K562 (cell line): Measurements from ENCODE around the gene CMAS. TPM values are rescaled to one million over a fixed set of nuclear protein-coding genes. Genes with fewer than 3 reads are reported as not detected.

Experiments
- ATAC-seq: fragments of 200-7000 bp; cut with Tn5 transposase; 3 replicates; pipeline ENCODE4 v1.9.1; 2020; ENCODE audit warnings: moderate library complexity
- BruUV-seq: library from RNA; stranded (reverse); fragments of 400-500 nt; replicated peaks from 2 replicates; lab custom pipeline; 2021; lab: Mats Ljungman, UMichigan
- CTCF ChIA-PET: fragments of 300-600 bp; formaldehyde crosslinking; extraction: SDS; loops from one replicate; lab custom pipeline; 2021; ENCODE audit warnings: low intra/inter-chr PET ratio; lab: Yijun Ruan, JAX
- POLR2A ChIA-PET: fragments of 300-600, 350-650 bp; sonication (Branson Sonifier 250); formaldehyde crosslinking; extraction: SDS; loops from one replicate; lab custom pipeline; 2021; ENCODE audit warnings: antibody characterized with exemption, inconsistent platforms; lab: Yijun Ruan, JAX
- DNase-seq, 4 experiments: peaks; one replicate each; pipeline versions ENCODE4 v3.0.0 to v3.0.0-alpha.2; 2011 to 2018; ENCODE audit warnings: low spot score in 3 of 4, mixed read lengths in 3 of 4; ENCODE audit errors: extremely low read depth in 1 of 4
- FAIRE-seq: peaks from 2 replicates; lab custom pipeline; 2011; peaks lifted over from hg19 to GRCh38; lab: Jason Lieb, UNC
- H2AFZ ChIP-seq: 2 replicates; pipeline ENCODE4 v1.6.0; 2011; ENCODE audit warnings: low read depth, low read length, control low read depth, inconsistent platforms
- H3K27ac ChIP-seq: fragments of 200-600 bp; 3 replicates; pipeline ENCODE4 v1.8.0; 2011; ENCODE audit warnings: low read depth, mild to moderate bottlenecking, control low read depth, inconsistent platforms, low read length, moderate library complexity, mixed read lengths; ENCODE audit errors: extremely low read depth
- H3K27me3 ChIP-seq, 2 experiments: fragments of 300-600 bp in 1 of 2; 2 replicates in 1 of 2; 3 replicates in 1 of 2; pipeline versions ENCODE4 v1.6.0 to v1.8.0; 2011; ENCODE audit warnings: inconsistent platforms in 2 of 2, low read length in 2 of 2, mild to moderate bottlenecking in 1 of 2, mixed read lengths in 1 of 2, moderate library complexity in 1 of 2; ENCODE audit not compliant: control insufficient read depth in 2 of 2, insufficient read depth in 2 of 2
- H3K36me3 ChIP-seq: fragments of 300-600 bp; 3 replicates; pipeline ENCODE4 v1.8.0; 2011; ENCODE audit warnings: mild to moderate bottlenecking, low read length, inconsistent platforms; ENCODE audit not compliant: control insufficient read depth, insufficient read depth
- H3K4me1 ChIP-seq, 2 experiments: fragments of 200-600 bp in 1 of 2; replicated peaks in 1 of 2; 2 replicates in 1 of 2; 3 replicates in 1 of 2; pipeline versions ENCODE4 v1.5.1 to v1.8.0; 2011; ENCODE audit warnings: inconsistent platforms in 2 of 2, low read length in 2 of 2, mild to moderate bottlenecking in 1 of 2, mixed read lengths in 1 of 2, moderate library complexity in 1 of 2; ENCODE audit not compliant: control insufficient read depth in 2 of 2, insufficient read depth in 2 of 2
- H3K4me2 ChIP-seq: 2 replicates; pipeline ENCODE4 v1.6.1; 2011; ENCODE audit warnings: low read length, control low read depth, inconsistent platforms, mixed read lengths; ENCODE audit not compliant: insufficient read depth
- H3K4me3 ChIP-seq: fragments of 200-600 bp; sonication (generic), shearing (Covaris generic); 2 replicates; pipeline ENCODE4 v1.5.1; 2016; ENCODE audit warnings: control low read depth, inconsistent platforms
- H3K79me2 ChIP-seq: fragments of 200-600 bp; 3 replicates; pipeline ENCODE4 v1.8.0; 2011; ENCODE audit warnings: low read length, inconsistent platforms; ENCODE audit not compliant: control insufficient read depth, insufficient read depth
- H3K9ac ChIP-seq, 2 experiments: 2 replicates each; pipeline versions ENCODE4 v1.6.0 to v1.6.1; 2011; ENCODE audit warnings: low read depth in 2 of 2, low read length in 2 of 2, control low read depth in 1 of 2, inconsistent platforms in 1 of 2, mild to moderate bottlenecking in 1 of 2, mixed read lengths in 1 of 2; ENCODE audit not compliant: insufficient read depth in 1 of 2
- H3K9me1 ChIP-seq: one replicate; pipeline ENCODE4 v1.6.0; 2011; ENCODE audit warnings: inconsistent platforms, mild to moderate bottlenecking, low read length, moderate library complexity; ENCODE audit not compliant: control insufficient read depth, insufficient read depth
- H3K9me3 ChIP-seq: replicated peaks from 2 replicates; pipeline ENCODE4 v1.5.1; 2011; ENCODE audit warnings: low read depth, low read length, inconsistent platforms; ENCODE audit not compliant: control insufficient read depth, insufficient read depth
- H4K20me1 ChIP-seq: replicated peaks from 2 replicates; pipeline ENCODE4 v1.6.1; 2011; ENCODE audit warnings: low read length, inconsistent platforms, mixed read lengths; ENCODE audit not compliant: control insufficient read depth, insufficient read depth
- BDP1 ChIP-seq: IDR thresholded peaks from 3 replicates; pipeline ENCODE4 v1.6.1; 2011; ENCODE audit not compliant: insufficient read length, insufficient read depth
- BRCA1 ChIP-seq, 2 experiments: fragments of 450-650 bp in 1 of 2; sonication (generic) in 1 of 2; formaldehyde crosslinking in 1 of 2; IDR thresholded peaks; 2 replicates each; pipeline versions ENCODE4 v1.5.0 to v1.6.1; 2017 to 2020; ENCODE audit warnings: mild to moderate bottlenecking in 1 of 2, missing genetic modification reagents in 1 of 2
- FOSL1 ChIP-seq: fragments of 200-800 bp; sonication (Bioruptor generic); conservative IDR thresholded peaks from 2 replicates; pipeline ENCODE4 v1.6.1; 2016; ENCODE audit warnings: missing genetic modification characterization, missing compliant biosample characterization
- HDAC1 ChIP-seq, 2 experiments: fragments of 450-650 bp; IDR thresholded peaks; 2 replicates each; pipeline ENCODE4 v1.6.1; 2016 to 2017; ENCODE audit warnings: inconsistent platforms in 1 of 2, mild to moderate bottlenecking in 1 of 2, moderate library complexity in 1 of 2
- KLF1 ChIP-seq: fragments of 450-650 bp; IDR thresholded peaks from 2 replicates; pipeline ENCODE4 v1.6.1; 2016; ENCODE audit warnings: missing genetic modification characterization, missing compliant biosample characterization
- MAFK ChIP-seq: IDR thresholded peaks from 2 replicates; pipeline ENCODE4 v1.6.1; 2011; ENCODE audit warnings: low read length, improper control_type of control experiment
- MEF2A ChIP-seq: IDR thresholded peaks from 2 replicates; pipeline ENCODE4 v1.6.1; 2011; ENCODE audit warnings: low read depth, mild to moderate bottlenecking, low read length, moderate library complexity; ENCODE audit not compliant: control insufficient read depth
- in situ Hi-C: fragments of 300-500 bp; cut with MboI; formaldehyde crosslinking; loops from 4 replicates; pipeline ENCODE4 v1.15.0; 2018; ENCODE audit warnings: inconsistent platforms, mixed read lengths
- intact Hi-C: fragments of 100-400 bp; cut with micrococcal nuclease; formaldehyde crosslinking; loops from 2 replicates; pipeline ENCODE4 v1.14.2; 2022
- polyA plus RNA-seq, 8 experiments: library from polyadenylated mRNA; depleted of rRNA in 4 of 8; stranded (reverse) in 5 of 8; unstranded in 3 of 8; fragments of >200 nt; fragmentation: Nextera tagmentation in 2 of 8; fragmentation: Illumina TruSeq in 1 of 8; extraction: Ambion mirVana in 2 of 8; extraction: Trizol in 1 of 8; gene quantifications; 2 replicates each; pipeline versions ENCODE4 v1.2.1 to v1.2.3, GENCODE V29; 2011 to 2014; ENCODE audit warnings: inconsistent platforms in 1 of 8, missing spikeins in 1 of 8
- total RNA-seq, 7 experiments: library from RNA; depleted of rRNA in 6 of 7; stranded (reverse); fragments of >200 nt in 6 of 7; fragmentation: Illumina TruSeq in 2 of 7; extraction: Trizol in 2 of 7; gene quantifications; 2 replicates each; pipeline versions ENCODE4 v1.2.1 to v1.2.3, GENCODE V29; 2011 to 2021; ENCODE audit warnings: low replicate concordance in 1 of 7
- TF ChIP-seq, protein P1 (sequence below): fragments of 250-450 bp; sonication (Bioruptor Pico); IDR thresholded peaks from 2 replicates; pipeline ENCODE4 v1.8.0; 2021; ENCODE audit warnings: borderline replicate concordance, mild to moderate bottlenecking, moderate library complexity; ENCODE audit not compliant: poor library complexity, severe bottlenecking
- TF ChIP-seq, protein P2 (sequence below): fragments of 250-450 bp; sonication (Bioruptor Pico); IDR thresholded peaks from 2 replicates; pipeline ENCODE4 v1.8.0; 2022; ENCODE audit warnings: inconsistent platforms
- TF ChIP-seq, protein P3 (sequence below): fragments of 250-450 bp; sonication (Bioruptor Pico); IDR thresholded peaks from 2 replicates; pipeline ENCODE4 v1.9.0; 2021; ENCODE audit warnings: mild to moderate bottlenecking, inconsistent platforms

Gene CMAS
- total and polyA plus RNA-seq, 9 of the 15 experiments (the other 6 are each of a cell fraction or from before 2014, with no cell fraction given): 29.7 to 108 (median 65.3) TPM

DNA sequence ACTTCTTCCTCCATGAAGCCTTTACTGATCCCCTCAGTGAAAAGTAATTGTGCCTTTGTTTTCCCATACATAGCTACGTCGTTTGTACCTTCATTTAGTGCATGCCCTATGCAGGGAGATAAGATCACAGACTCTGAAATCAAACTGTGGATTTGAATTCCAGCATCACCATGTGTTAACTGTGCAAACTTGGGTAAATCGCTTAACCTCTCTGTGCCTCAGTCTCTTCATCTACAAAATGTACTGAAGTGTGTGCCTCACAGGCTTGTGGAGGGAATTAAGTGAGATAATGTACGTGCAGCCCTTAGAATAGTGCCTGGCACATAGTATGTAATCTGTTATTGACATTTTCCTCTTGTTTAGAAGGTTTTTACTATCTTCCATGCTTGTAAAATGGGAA, 4.1 kb downstream of the CMAS start (continued):
- no peak for TF ChIP-seq BDP1

DNA sequence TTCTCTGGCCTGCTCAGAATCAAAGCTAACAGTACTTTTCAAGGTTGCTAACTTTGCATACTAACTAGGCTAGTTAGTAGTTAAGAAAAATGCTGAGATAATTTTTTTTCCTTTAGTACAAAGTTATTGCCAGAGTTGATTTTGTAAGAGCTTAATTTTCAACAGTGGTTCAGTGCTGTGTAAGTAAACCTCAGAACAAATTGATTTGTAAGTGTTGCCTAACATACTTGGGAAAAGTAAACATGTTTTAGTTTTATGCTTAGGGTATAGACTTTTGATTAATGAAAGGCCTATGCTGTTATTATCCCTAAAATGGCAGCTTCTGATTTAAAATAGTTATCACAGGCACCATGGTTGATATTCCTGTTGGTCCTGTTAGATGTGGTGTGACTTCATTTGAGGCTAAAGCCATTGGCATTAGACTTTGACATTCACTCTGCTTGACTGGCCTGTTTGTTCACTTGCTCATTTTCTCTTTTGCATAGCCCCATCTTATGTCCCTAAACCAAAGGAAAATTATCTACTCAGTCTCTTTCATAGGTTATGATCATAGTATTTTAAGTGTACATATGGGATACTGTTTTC, 5.2 kb downstream of the CMAS start:
- Histone ChIP-seq H3K27ac (peak overlapping the region; percentile 41; the same call in 2 of the 3 replicates), H3K9me1 (no peaks in the 10 kb centered on the region), H3K4me2 (0 out of 2 replicates have a peak overlapping the region, but pooled peaks have one; percentile 12), H3K36me3 (peaks cover 60% of the 10 kb centered on the region), H3K9me3 (no peaks in the 10 kb centered on the region), H4K20me1 (no peaks in the 10 kb centered on the region), H3K27me3 (no peaks in the 10 kb centered on the region), H3K4me1 (peaks cover 3 to 35% of the 10 kb centered on the region in 2 experiments; a peak in 4 of 5 replicates), H3K79me2 (peaks cover 89% of the 10 kb centered on the region), H3K9ac (peak overlapping the region in 1 of 2 experiments; percentile 41; a peak in 1 of 4 replicates), H3K4me3 (no peak overlapping the region), H2AFZ (no peak overlapping the region)
- ATAC-seq: no peak
- in situ Hi-C loops: no loop called here
- ChIA-PET POLR2A (interaction anchor here (0.6 to 1.0 kb wide), 2 partner anchors 8 to 352 kb away, joined by 4 read pairs; no protein-coding TSS in a partner anchor), CTCF (no interaction called here)
- TF ChIP-seq, protein P1, sequence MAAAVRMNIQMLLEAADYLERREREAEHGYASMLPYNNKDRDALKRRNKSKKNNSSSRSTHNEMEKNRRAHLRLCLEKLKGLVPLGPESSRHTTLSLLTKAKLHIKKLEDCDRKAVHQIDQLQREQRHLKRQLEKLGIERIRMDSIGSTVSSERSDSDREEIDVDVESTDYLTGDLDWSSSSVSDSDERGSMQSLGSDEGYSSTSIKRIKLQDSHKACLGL (CRISPR knock-in tag): no peak
- TF ChIP-seq, protein P2, sequence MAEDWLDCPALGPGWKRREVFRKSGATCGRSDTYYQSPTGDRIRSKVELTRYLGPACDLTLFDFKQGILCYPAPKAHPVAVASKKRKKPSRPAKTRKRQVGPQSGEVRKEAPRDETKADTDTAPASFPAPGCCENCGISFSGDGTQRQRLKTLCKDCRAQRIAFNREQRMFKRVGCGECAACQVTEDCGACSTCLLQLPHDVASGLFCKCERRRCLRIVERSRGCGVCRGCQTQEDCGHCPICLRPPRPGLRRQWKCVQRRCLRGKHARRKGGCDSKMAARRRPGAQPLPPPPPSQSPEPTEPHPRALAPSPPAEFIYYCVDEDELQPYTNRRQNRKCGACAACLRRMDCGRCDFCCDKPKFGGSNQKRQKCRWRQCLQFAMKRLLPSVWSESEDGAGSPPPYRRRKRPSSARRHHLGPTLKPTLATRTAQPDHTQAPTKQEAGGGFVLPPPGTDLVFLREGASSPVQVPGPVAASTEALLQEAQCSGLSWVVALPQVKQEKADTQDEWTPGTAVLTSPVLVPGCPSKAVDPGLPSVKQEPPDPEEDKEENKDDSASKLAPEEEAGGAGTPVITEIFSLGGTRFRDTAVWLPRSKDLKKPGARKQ (CRISPR knock-in tag): no peak
- TF ChIP-seq MEF2A (no peak), MAFK (no peak), BRCA1 (IDR thresholded peaks at IDR 0.05) (no peak), BRCA1 (CRISPR knock-in tag; IDR thresholded peaks at IDR 0.05) (no peak), FOSL1 (tag) (no peak), KLF1 (tag) (no peak), HDAC1 (IDR thresholded peaks at IDR 0.05) (no peak)
- TF ChIP-seq, protein P3, sequence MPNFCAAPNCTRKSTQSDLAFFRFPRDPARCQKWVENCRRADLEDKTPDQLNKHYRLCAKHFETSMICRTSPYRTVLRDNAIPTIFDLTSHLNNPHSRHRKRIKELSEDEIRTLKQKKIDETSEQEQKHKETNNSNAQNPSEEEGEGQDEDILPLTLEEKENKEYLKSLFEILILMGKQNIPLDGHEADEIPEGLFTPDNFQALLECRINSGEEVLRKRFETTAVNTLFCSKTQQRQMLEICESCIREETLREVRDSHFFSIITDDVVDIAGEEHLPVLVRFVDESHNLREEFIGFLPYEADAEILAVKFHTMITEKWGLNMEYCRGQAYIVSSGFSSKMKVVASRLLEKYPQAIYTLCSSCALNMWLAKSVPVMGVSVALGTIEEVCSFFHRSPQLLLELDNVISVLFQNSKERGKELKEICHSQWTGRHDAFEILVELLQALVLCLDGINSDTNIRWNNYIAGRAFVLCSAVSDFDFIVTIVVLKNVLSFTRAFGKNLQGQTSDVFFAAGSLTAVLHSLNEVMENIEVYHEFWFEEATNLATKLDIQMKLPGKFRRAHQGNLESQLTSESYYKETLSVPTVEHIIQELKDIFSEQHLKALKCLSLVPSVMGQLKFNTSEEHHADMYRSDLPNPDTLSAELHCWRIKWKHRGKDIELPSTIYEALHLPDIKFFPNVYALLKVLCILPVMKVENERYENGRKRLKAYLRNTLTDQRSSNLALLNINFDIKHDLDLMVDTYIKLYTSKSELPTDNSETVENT (CRISPR knock-in tag): no peak
- DNase-seq: no peak
- no TSS peak for BruUV-seq
- intact Hi-C loops: no loop called here
- FAIRE-seq: no peak
